Measurements from ENCODE around the gene MEOX1. TPM values are rescaled to one million over a fixed set of nuclear protein-coding genes. Genes with fewer than 3 reads are reported as not detected.

MEOX1 gene
- total and polyA plus RNA-seq, 2 of the 13 experiments (the other 11 are each of a cell fraction or from before 2014, with no cell fraction given) = not detected

DNA sequence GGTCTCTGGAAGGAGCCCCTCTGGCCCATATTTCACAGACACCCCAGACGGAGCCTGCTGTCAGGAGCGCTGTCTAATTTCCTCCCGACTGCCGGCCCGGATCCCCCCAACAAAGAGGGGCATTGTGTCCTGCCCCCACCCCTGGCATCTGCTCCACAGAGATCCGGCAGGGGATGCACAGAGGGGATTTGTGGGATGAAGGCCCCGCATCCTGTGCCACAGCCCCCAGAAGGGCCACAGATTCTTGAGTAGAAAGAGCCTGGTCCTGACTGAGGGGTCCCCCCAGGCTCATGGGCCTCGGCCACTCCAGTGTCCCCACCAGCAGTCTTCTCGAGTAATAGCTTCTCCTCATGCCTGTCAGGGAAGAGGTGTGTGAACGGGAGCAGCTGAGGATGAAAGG, 29.5 kb downstream of the MEOX1 start:
- DNase-seq (ENCODE audit: low spot score) (no peak), ATAC-seq (no peak), FAIRE-seq (no peak)
- Histone ChIP-seq H3K27ac (ENCODE audit: extremely low read length, insufficient read depth, low read length) (no peak overlapping the region), H3K36me3 (replicated peaks in 1 of 2; ENCODE audit: control insufficient read depth in 1 of 2, insufficient read depth in 2 of 2, low read length in 2 of 2) (no peaks in the 10 kb centered on the region), H2AFZ (ENCODE audit: low read length) (no peak overlapping the region), H3K4me2 (ENCODE audit: low read depth, low read length) (peak overlapping the region; percentile 85), H3K79me2 (ENCODE audit: insufficient read depth, low read length) (no peaks in the 10 kb centered on the region), H4K20me1 (ENCODE audit: insufficient read depth, low read length) (no peaks in the 10 kb centered on the region), H3K4me3 (replicated peaks in 1 of 3; ENCODE audit: insufficient read depth in 1 of 3, low read depth in 2 of 3, low read length in 3 of 3) (peak overlapping the region in 1 of 3 experiments; percentile 53; a peak in 1 of 6 replicates), H3K9ac (ENCODE audit: insufficient read depth, low read depth, low read length) (0 out of 2 replicates have a peak overlapping the region, but pooled peaks have one; percentile 19), H3K27me3 (ENCODE audit: control insufficient read depth in 1 of 2, insufficient read depth in 2 of 2, low read length in 2 of 2) (peaks cover 3 to 11% of the 10 kb centered on the region in 2 experiments; a peak in 2 of 5 replicates), H3K9me3 (ENCODE audit: low read length) (no peaks in the 10 kb centered on the region), H3K4me1 (ENCODE audit: insufficient read depth, low read length) (peaks cover 64% of the 10 kb centered on the region)
- no TSS peak for BruUV-seq (replicated peaks)
- in situ Hi-C loops (cut with HindIII; ENCODE audit: extremely low pct_ligation_motif_present, low pct_unique_long_range_greater_than_20kb) = no loop called here
- POLR2A ChIA-PET = interaction anchor here (1.6 kb wide), 2 partner anchors 86 to 106 kb away, joined by 3 to 5 read pairs; partner anchors contain the start of gene ETV4
- intact Hi-C loops (cut with micrococcal nuclease; ENCODE audit: unreplicated experiment) = loop anchor here (5.0 kb wide), 1 partner anchor 40 kb away; no protein-coding TSS in a partner anchor
- CTCF ChIA-PET (ENCODE audit: low intra/inter-chr PET ratio, low total read pairs) = no interaction called here
- no peak for TF ChIP-seq KDM5B (CRISPR knock-in tag; IDR thresholded peaks at IDR 0.05; ENCODE audit: borderline replicate concordance)
- TF ChIP-seq, protein P1, sequence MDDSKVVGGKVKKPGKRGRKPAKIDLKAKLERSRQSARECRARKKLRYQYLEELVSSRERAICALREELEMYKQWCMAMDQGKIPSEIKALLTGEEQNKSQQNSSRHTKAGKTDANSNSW (CRISPR knock-in tag; IDR thresholded peaks at IDR 0.05; ENCODE audit: borderline replicate concordance) = no peak
- no peak for TF ChIP-seq ZNF225 (CRISPR knock-in tag; IDR thresholded peaks at IDR 0.05)
- no peak for TF ChIP-seq THAP11 (CRISPR knock-in tag; IDR thresholded peaks at IDR 0.05)
- TF ChIP-seq U2AF1 (optimal IDR thresholded peaks at IDR 0.05; ENCODE audit: low read depth, low read length) = peak; percentile 68
- TF ChIP-seq NFKBIZ (CRISPR knock-in tag; IDR thresholded peaks at IDR 0.05) = no peak
- TF ChIP-seq RORA (CRISPR knock-in tag; IDR thresholded peaks at IDR 0.05) = no peak
- no peak for TF ChIP-seq NFIC (IDR thresholded peaks at IDR 0.05; ENCODE audit: low read length)
- TF ChIP-seq, protein P2, sequence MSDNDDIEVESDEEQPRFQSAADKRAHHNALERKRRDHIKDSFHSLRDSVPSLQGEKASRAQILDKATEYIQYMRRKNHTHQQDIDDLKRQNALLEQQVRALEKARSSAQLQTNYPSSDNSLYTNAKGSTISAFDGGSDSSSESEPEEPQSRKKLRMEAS (IDR thresholded peaks at IDR 0.05) = 0 out of 2 replicates have a peak, but pooled peaks have one; percentile 3
- no peak for TF ChIP-seq ZNF678 (CRISPR knock-in tag; IDR thresholded peaks at IDR 0.05)
- TF ChIP-seq, protein P3, sequence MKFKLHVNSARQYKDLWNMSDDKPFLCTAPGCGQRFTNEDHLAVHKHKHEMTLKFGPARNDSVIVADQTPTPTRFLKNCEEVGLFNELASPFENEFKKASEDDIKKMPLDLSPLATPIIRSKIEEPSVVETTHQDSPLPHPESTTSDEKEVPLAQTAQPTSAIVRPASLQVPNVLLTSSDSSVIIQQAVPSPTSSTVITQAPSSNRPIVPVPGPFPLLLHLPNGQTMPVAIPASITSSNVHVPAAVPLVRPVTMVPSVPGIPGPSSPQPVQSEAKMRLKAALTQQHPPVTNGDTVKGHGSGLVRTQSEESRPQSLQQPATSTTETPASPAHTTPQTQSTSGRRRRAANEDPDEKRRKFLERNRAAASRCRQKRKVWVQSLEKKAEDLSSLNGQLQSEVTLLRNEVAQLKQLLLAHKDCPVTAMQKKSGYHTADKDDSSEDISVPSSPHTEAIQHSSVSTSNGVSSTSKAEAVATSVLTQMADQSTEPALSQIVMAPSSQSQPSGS (CRISPR knock-in tag; IDR thresholded peaks at IDR 0.05) = no peak
- TF ChIP-seq BRCA1 (CRISPR knock-in tag; IDR thresholded peaks at IDR 0.05) = no peak
- TF ChIP-seq, protein P4, sequence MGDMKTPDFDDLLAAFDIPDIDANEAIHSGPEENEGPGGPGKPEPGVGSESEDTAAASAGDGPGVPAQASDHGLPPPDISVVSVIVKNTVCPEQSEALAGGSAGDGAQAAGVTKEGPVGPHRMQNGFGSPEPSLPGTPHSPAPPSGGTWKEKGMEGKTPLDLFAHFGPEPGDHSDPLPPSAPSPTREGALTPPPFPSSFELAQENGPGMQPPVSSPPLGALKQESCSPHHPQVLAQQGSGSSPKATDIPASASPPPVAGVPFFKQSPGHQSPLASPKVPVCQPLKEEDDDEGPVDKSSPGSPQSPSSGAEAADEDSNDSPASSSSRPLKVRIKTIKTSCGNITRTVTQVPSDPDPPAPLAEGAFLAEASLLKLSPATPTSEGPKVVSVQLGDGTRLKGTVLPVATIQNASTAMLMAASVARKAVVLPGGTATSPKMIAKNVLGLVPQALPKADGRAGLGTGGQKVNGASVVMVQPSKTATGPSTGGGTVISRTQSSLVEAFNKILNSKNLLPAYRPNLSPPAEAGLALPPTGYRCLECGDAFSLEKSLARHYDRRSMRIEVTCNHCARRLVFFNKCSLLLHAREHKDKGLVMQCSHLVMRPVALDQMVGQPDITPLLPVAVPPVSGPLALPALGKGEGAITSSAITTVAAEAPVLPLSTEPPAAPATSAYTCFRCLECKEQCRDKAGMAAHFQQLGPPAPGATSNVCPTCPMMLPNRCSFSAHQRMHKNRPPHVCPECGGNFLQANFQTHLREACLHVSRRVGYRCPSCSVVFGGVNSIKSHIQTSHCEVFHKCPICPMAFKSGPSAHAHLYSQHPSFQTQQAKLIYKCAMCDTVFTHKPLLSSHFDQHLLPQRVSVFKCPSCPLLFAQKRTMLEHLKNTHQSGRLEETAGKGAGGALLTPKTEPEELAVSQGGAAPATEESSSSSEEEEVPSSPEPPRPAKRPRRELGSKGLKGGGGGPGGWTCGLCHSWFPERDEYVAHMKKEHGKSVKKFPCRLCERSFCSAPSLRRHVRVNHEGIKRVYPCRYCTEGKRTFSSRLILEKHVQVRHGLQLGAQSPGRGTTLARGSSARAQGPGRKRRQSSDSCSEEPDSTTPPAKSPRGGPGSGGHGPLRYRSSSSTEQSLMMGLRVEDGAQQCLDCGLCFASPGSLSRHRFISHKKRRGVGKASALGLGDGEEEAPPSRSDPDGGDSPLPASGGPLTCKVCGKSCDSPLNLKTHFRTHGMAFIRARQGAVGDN (CRISPR knock-in tag; IDR thresholded peaks at IDR 0.05) = peak; percentile 42
- no peak for TF ChIP-seq POLR2AphosphoS5 (IDR thresholded peaks at IDR 0.05; ENCODE audit: low read depth, low read length)
- whole genome bisulfite sequencing (ENCODE audit: low lambda C conversion rate) = 44% methylated on average over 9 of the region's 10 CpGs
